Measurements from ENCODE around the gene FFAR2. TPM values are rescaled to one million over a fixed set of nuclear protein-coding genes. Genes with fewer than 3 reads are reported as not detected.

The FFAR2 gene
- total and polyA plus RNA-seq, 10 donors = 0.89 to 53.5 (median 9.7) TPM

DNA sequence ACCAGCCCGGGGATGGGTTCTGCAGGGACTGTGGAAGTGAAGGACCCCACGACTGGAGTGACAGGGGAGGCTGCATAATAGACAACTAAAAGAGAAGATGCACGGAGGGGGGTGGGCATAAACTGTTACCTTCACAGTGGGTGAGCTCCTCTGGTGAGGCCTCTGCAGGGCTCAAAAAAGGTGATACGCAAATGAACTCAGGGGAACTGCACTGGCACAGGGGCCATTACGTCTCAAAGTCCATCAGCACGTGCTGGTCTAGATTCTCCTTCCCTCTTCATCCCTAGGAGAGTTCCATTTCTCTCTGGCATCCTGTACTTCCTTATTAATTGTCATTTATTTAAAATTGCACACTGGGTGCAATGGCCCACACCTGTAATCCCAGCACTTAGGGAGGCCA, 8.1 kb upstream of the FFAR2 start:
- Histone ChIP-seq H3K27me3 (replicated peaks in 1 of 7) (peaks cover 0 to 31% (median 0%) of the 10 kb centered on the region in 7 donors), H3K27ac (no peak overlapping the region), H3K4me1 (peaks cover 17 to 83% (median 53%) of the 10 kb centered on the region in 6 donors), H3K36me3 (no peaks in the 10 kb centered on the region), H3K4me3 (no peak overlapping the region), H3K9me3 (no peaks in the 10 kb centered on the region)
- DNase-seq = no peak
- intact Hi-C loops (cut with DNase I; ENCODE audit: low total_unique reads) = no loop called here
- 85 to 91% (median 89%) methylated on average over 6 of the region's 6 CpGs for WGBS, 5 donors
- TF ChIP-seq POLR2AphosphoS5 (IDR thresholded peaks at IDR 0.05) = no peak
- TF ChIP-seq POLR2A (IDR thresholded peaks at IDR 0.05) = no peak
- TF ChIP-seq, protein P1, sequence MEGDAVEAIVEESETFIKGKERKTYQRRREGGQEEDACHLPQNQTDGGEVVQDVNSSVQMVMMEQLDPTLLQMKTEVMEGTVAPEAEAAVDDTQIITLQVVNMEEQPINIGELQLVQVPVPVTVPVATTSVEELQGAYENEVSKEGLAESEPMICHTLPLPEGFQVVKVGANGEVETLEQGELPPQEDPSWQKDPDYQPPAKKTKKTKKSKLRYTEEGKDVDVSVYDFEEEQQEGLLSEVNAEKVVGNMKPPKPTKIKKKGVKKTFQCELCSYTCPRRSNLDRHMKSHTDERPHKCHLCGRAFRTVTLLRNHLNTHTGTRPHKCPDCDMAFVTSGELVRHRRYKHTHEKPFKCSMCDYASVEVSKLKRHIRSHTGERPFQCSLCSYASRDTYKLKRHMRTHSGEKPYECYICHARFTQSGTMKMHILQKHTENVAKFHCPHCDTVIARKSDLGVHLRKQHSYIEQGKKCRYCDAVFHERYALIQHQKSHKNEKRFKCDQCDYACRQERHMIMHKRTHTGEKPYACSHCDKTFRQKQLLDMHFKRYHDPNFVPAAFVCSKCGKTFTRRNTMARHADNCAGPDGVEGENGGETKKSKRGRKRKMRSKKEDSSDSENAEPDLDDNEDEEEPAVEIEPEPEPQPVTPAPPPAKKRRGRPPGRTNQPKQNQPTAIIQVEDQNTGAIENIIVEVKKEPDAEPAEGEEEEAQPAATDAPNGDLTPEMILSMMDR (IDR thresholded peaks at IDR 0.05 in 8 of 11, conservative IDR thresholded peaks at IDR 0.05 in 3 of 11) = no peak

- Histone ChIP-seq H3K4me3 (no peak overlapping the region), H3K36me3 (no peaks in the 10 kb centered on the region), H3K4me1 (peaks cover 9 to 83% (median 50%) of the 10 kb centered on the region in 6 donors), H3K27ac (peak overlapping the region in 7 of 8 donors; percentile 14 to 78 (median 34)), H3K27me3 (replicated peaks in 1 of 7) (peaks cover 0 to 46% (median 0%) of the 10 kb centered on the region in 7 donors), H3K9me3 (no peaks in the 10 kb centered on the region)
- peak in 1 of 3 donors; percentile 37 for TF ChIP-seq POLR2AphosphoS5 (IDR thresholded peaks at IDR 0.05)
- TF ChIP-seq POLR2A (IDR thresholded peaks at IDR 0.05) = no peak
- WGBS, 5 donors = 23 to 50% (median 35%) methylated on average over 7 of the region's 7 CpGs
- intact Hi-C loops (cut with DNase I; ENCODE audit: low total_unique reads) = no loop called here
- peak; percentile 84 for DNase-seq
Observed at GRCh38 chr19:35442091-35442490, 6.0 kb upstream of the FFAR2 start.

DNA sequence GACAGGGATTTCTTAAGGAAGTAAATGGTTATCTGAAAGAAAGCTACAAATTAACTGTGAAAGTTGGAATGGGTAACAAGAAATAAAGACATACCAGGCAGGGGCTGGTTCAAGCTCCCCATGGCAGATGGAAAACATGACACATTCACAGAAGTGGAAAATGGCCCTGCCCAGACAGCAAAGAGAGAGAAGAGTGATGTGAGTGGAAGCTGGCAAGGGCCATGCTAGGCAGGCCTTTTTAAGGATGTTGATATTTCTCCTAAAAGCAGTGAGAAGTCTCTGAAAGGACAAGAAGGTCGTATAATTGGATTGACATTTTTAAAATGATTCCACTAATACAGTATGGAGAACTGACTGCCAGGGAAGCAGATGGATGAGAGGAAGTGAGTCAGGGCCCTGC, 3.3 kb upstream of the FFAR2 start:
- Histone ChIP-seq H3K4me1 (peaks cover 25 to 85% (median 64%) of the 10 kb centered on the region in 6 donors), H3K36me3 (peaks cover 0 to under 1% (median 0%) of the 10 kb centered on the region in 6 donors), H3K4me3 (no peak overlapping the region), H3K9me3 (no peaks in the 10 kb centered on the region), H3K27me3 (replicated peaks in 1 of 7) (peaks cover 0 to 55% (median 0%) of the 10 kb centered on the region in 7 donors), H3K27ac (peak overlapping the region in 3 of 8 donors; percentile 85 to 91 (median 87))
- intact Hi-C loops (cut with DNase I; ENCODE audit: low total_unique reads) = no loop called here
- TF ChIP-seq POLR2A (IDR thresholded peaks at IDR 0.05) = no peak
- TF ChIP-seq, protein P1 (IDR thresholded peaks at IDR 0.05 in 8 of 11, conservative IDR thresholded peaks at IDR 0.05 in 3 of 11) = no peak
- no peak for DNase-seq
- 58 to 79% (median 71%) methylated on average over 1 of the region's 1 CpG for WGBS, 5 donors

DNA sequence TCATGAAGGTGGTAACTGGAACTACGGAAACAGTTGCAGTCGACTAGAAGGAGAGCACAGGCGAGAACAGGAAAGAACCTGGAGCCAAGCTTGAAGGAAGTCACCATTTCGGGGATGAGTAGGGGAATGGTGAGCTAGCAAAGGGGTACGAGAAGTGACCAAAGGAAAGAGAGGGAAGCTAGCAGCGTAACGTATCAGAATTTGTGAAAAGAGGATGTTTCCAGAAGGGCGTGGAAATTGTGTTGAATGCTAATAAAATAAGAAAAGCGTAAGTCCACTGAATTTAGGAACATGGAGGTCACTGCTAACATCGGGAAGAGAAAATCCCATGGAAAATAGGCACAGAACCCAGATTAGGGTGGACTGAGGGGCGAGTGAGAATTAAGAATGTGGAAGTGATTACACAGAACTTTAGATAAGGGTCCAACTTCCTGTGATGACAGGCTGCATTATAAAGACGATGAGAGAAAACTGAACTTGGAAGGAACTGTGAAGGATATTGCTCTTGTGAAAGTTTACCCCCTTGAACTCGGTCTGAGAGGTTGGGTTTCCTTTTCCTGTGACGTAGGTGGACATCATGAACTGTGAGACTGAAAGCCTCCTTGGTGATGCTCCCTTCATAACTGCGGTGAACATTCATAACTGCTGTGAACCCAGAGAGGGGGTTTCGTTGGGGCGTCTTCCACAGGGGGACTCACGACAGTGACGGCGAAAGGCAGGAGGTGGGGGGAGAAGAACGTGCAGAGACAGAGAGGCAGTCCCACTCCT, 2.0 kb upstream of the FFAR2 start:
- peak overlapping the region in 1 of 8 donors; percentile 28 for H3K4me3 ChIP-seq
- TF ChIP-seq, protein P1 (IDR thresholded peaks at IDR 0.05 in 8 of 11, conservative IDR thresholded peaks at IDR 0.05 in 3 of 11) = no peak
- no peak for TF ChIP-seq POLR2A (IDR thresholded peaks at IDR 0.05)
- peak in 1 of 3 donors; percentile 57 for TF ChIP-seq POLR2AphosphoS5 (IDR thresholded peaks at IDR 0.05)
- intact Hi-C loops (cut with DNase I; ENCODE audit: low total_unique reads) = no loop called here
- peaks cover 0 to 13% (median 0%) of the 10 kb centered on the region in 6 donors for H3K36me3 ChIP-seq
- H3K27ac ChIP-seq = peak overlapping the region in 7 of 8 donors; percentile 6 to 91 (median 68)
- no peaks in the 10 kb centered on the region for H3K9me3 ChIP-seq
- DNase-seq = no peak
- peaks cover 25 to 85% (median 68%) of the 10 kb centered on the region in 6 donors for H3K4me1 ChIP-seq
- peaks cover 0 to 60% (median 4%) of the 10 kb centered on the region in 7 donors for H3K27me3 ChIP-seq (replicated peaks in 1 of 7)
- 55 to 74% (median 64%) methylated on average over 21 of the region's 21 CpGs for WGBS, 5 donors

Data from spleen (tissue), 11 donors.